Measurements from ENCODE around the gene PLA2G7. TPM values are rescaled to one million over a fixed set of nuclear protein-coding genes. Genes with fewer than 3 reads are reported as not detected.

PLA2G7 gene
- total RNA-seq, 2 donors from 2014 or later: 6.2 to 38.2 TPM

DNA sequence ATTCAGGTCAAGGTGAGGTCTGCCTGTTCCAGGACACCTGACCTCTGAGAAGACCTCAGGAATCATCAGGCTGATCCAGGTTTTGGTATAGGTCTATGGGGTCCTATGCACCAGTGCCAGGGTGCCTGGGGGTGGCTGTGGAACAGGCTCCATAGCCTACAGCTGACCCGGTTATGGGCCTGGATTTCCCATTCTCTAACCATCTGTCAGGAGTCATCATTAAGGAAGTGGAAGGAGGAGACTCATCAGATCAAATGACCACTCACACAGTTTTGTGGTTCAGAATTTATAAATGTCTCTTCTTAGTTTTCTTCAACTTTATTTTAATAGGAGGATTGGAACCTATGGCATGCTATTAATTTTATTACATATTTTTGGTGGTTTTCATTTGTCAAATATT, 14.8 kb downstream of the PLA2G7 start:
- H3K27me3 ChIP-seq (replicated peaks; ENCODE audit: insufficient read depth): no peaks in the 10 kb centered on the region
- no peak overlapping the region for H3K27ac ChIP-seq
- WGBS: 100% methylated on average over 1 of the region's 1 CpG
- intact Hi-C loops (cut with DNase I): no loop called here
- H3K36me3 ChIP-seq: no peaks in the 10 kb centered on the region
- no peak overlapping the region for H3K4me3 ChIP-seq
- no peak for TF ChIP-seq CTCF (IDR thresholded peaks at IDR 0.05)
- no peak for TF ChIP-seq POLR2A (IDR thresholded peaks at IDR 0.05)
- TF ChIP-seq POLR2AphosphoS5 (IDR thresholded peaks at IDR 0.05): no peak
- DNase-seq (ENCODE audit: low spot score): no peak
- H3K4me1 ChIP-seq (replicated peaks): no peaks in the 10 kb centered on the region
- H3K9me3 ChIP-seq: no peaks in the 10 kb centered on the region

DNA sequence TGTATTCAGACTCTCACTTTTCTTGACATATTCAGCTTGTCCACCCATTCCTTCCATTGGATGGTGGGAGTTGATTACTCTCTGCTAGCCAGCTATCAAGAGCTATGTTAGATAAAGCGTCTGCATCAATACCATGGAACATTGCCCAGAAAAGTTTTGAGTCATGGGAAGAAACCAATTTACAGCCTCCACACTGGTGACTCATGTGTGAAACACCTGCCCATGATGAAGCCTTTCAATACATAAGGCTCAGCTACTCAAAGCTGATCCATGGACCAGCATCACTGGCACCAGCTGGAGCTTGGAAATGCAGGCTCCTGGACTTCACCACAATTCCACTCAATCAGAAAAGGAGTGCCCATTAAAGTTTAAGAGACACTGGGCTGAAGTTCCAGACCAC, 16.1 kb downstream of the PLA2G7 start:
- DNase-seq (ENCODE audit: low spot score): no peak
- no peaks in the 10 kb centered on the region for H3K4me1 ChIP-seq (replicated peaks)
- WGBS: 86% methylated on average over 1 of the region's 1 CpG
- intact Hi-C loops (cut with DNase I): no loop called here
- TF ChIP-seq POLR2A (IDR thresholded peaks at IDR 0.05) (no peak), POLR2AphosphoS5 (IDR thresholded peaks at IDR 0.05) (no peak), CTCF (IDR thresholded peaks at IDR 0.05) (no peak)
- H3K36me3 ChIP-seq: no peaks in the 10 kb centered on the region
- no peak overlapping the region for H3K4me3 ChIP-seq
- H3K9me3 ChIP-seq: no peaks in the 10 kb centered on the region
- no peaks in the 10 kb centered on the region for H3K27me3 ChIP-seq (replicated peaks; ENCODE audit: insufficient read depth)
- H3K27ac ChIP-seq: no peak overlapping the region

- no peaks in the 10 kb centered on the region for H3K27me3 ChIP-seq (replicated peaks; ENCODE audit: insufficient read depth)
- DNase-seq (ENCODE audit: low spot score): no peak
- no peak overlapping the region for H3K4me3 ChIP-seq
- H3K36me3 ChIP-seq: no peaks in the 10 kb centered on the region
- no peak for TF ChIP-seq POLR2A (IDR thresholded peaks at IDR 0.05)
- TF ChIP-seq CTCF (IDR thresholded peaks at IDR 0.05): no peak
- no peak for TF ChIP-seq POLR2AphosphoS5 (IDR thresholded peaks at IDR 0.05)
- intact Hi-C loops (cut with DNase I): no loop called here
- no peak overlapping the region for H3K27ac ChIP-seq
- H3K9me3 ChIP-seq: no peaks in the 10 kb centered on the region
- no peaks in the 10 kb centered on the region for H3K4me1 ChIP-seq (replicated peaks)
Observed at GRCh38 chr6:46715141-46715540, 20.0 kb downstream of the PLA2G7 start.

- Histone ChIP-seq H3K4me3 (no peak overlapping the region), H3K36me3 (no peaks in the 10 kb centered on the region), H3K4me1 (replicated peaks) (no peaks in the 10 kb centered on the region), H3K9me3 (no peaks in the 10 kb centered on the region), H3K27me3 (replicated peaks; ENCODE audit: insufficient read depth) (no peaks in the 10 kb centered on the region), H3K27ac (no peak overlapping the region)
- TF ChIP-seq POLR2A (IDR thresholded peaks at IDR 0.05) (no peak), POLR2AphosphoS5 (IDR thresholded peaks at IDR 0.05) (no peak), CTCF (IDR thresholded peaks at IDR 0.05) (no peak)
- intact Hi-C loops (cut with DNase I): no loop called here
- no peak for DNase-seq (ENCODE audit: low spot score)
- WGBS: 96% methylated on average over 1 of the region's 1 CpG
Observed at GRCh38 chr6:46711491-46711890, 23.7 kb downstream of the PLA2G7 start.

- H3K9me3 ChIP-seq: no peaks in the 10 kb centered on the region
- H3K27ac ChIP-seq: no peak overlapping the region
- no peak for DNase-seq (ENCODE audit: low spot score)
- no peak overlapping the region for H3K4me3 ChIP-seq
- intact Hi-C loops (cut with DNase I): no loop called here
- no peak for TF ChIP-seq POLR2A (IDR thresholded peaks at IDR 0.05)
- TF ChIP-seq CTCF (IDR thresholded peaks at IDR 0.05): no peak
- no peak for TF ChIP-seq POLR2AphosphoS5 (IDR thresholded peaks at IDR 0.05)
- H3K4me1 ChIP-seq (replicated peaks): no peaks in the 10 kb centered on the region
- no peaks in the 10 kb centered on the region for H3K27me3 ChIP-seq (replicated peaks; ENCODE audit: insufficient read depth)
- WGBS: 86% methylated on average over 2 of the region's 2 CpGs
- H3K36me3 ChIP-seq: no peaks in the 10 kb centered on the region
Observed at GRCh38 chr6:46706464-46706863, 28.7 kb downstream of the PLA2G7 start.
